HG03196 (cell line): Measurements from ENCODE around the gene DEFB114.

Experiments
- ATAC-seq: cut with Tn5 transposase; IDR thresholded peaks from one replicate; pipeline ENCODE4 v1.9.1; 2021; ENCODE audit not compliant: unreplicated experiment

DEFB114 gene

DNA sequence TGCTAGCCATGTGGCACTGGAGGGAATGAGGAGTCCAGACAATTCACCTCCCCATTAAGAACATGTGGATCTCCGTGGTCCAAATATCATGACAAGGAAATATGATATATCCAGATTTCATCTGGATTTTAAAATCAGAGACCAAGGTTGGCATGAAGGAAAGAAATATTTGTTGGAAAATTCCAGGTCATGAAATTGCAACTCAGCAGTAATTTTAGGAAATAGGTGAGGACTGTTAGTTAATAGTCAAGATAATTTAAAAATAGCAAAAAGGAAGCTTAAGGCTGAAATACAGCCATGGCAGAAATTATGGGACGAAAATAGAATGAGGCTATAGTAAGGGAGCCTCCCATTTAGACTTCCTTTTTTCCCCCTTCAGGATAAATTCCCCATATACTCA is 26.9 kb downstream of the DEFB114 start:
- no peak for ATAC-seq

DNA sequence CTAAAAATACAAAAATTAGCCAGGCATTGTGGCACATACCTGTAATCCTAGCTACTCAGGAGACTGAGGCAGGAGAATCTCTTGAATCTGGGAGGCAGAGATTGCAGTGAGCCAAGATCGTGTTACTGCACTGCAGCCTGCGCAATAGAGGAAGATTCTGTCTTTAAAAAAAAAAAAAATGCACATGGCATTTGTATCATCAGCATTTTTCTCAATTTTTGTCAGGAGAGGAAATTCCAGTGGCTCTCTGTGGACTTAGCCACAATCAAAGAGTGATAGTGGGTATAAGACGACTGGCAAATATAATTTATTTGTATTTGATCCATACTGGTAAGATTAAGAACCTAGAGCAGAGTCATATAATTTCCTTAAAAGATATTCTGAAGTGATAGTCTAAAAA is 28.6 kb downstream of the DEFB114 start:
- ATAC-seq, result no peak

DNA sequence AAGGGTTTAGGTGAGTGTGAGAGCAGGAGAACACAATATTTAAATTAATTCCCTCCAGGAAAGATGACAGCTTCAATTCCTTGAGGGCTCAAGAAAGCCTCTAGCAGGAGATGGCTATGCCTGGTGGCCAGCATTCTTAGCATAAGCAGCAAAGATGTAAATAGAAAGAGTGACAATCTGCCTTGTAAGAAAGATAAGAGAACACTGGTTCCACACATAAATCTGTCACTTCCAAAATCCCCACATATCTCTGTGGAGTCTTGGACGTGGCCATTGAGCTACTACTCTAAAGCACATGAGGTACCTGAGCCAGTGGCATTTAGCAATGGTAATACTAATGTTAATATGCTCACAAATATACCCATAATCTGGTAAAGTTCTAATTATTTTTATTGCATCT is 29.2 kb downstream of the DEFB114 start:
- no peak for ATAC-seq

DNA sequence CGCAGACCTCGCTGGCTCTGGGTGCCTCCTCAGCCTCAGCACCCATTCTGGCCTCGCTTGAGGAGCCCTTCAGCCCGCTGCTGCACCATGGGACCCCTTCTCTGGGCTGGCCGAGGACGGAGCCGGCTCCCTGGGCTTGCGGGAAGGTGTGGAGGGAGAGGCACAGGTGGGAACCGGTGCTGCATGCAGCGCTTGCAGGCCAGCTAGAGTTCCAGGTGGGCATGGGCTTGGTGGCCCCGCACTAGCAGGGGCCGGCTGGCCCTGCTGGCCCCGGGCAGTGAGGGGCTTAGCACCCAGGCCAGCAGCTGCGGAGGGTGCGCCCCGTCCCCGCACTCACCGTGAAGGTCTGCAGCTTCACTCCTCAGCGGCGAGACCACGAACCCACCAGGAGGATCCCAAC is 30.4 kb downstream of the DEFB114 start:
- ATAC-seq, result no peak

DNA sequence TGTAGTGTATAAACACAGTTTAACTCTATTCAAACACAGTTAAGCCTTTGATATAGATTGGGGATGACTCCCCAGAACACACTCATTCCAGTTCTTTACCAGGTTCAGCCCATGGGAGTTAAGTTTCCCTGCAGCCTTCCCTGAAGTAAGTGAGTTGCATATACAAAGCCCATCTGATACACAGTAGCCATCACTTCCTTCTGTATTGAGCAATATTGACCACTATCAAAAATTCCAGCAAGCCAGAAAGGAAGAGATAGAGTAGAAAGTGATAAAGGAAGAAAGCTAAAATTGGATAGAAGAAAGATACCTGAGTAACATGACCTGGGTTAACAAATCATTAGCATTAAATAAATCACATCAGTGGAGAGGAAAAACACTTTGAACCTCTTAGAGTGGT is 34.6 kb downstream of the DEFB114 start:
- no peak for ATAC-seq

DNA sequence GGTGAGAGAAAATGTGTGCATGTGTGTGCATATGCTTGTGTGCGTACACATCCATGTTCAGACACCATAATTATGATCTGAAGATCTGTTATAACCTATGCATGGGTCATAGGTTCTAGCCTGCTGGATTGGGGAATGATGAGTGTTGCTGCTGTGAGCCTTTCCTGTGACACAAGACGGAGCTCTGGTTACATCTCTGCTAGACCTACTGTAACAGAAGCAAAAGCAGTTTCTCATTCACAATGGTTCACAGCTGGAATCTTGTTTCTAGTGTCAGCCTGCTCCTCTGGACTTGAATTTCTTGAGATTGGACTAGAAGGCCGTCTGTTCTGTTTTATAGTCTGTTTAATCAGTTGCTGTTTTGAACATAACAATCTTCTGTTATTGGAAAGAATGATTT is 40.1 kb downstream of the DEFB114 start:
- ATAC-seq, result no peak

DNA sequence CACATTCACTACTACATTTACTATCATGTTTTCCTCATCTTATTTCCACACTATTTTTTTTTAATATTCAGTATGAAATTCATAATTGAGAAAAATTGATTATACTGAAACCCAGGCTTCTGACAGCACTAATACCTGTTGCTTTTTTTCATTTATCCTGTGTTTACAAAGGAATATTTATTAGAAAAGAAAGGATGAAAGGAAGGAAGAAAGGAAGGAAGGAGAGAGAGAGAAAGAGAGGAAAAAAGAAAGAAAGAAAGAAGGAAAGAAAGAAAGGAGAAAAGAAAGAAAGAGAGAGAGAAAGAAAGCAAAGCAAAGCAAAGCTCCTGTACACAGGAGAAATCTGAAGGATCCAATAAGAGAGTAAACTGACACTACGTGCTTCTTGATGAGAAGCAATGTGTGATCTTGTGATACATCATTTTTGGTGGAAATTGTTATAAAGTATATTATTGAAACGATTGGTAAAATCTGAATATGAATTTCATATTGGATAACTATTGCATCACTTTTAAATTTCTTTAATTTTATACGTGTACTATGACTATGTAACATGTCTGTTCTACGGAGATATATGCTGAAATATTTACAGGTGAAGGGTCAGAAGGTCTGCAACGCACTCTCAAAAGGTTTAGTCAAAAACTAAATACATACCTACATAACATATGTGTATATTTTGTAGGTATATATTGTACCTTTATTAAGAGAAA is 43.9 kb downstream of the DEFB114 start:
- ATAC-seq, result no peak

DNA sequence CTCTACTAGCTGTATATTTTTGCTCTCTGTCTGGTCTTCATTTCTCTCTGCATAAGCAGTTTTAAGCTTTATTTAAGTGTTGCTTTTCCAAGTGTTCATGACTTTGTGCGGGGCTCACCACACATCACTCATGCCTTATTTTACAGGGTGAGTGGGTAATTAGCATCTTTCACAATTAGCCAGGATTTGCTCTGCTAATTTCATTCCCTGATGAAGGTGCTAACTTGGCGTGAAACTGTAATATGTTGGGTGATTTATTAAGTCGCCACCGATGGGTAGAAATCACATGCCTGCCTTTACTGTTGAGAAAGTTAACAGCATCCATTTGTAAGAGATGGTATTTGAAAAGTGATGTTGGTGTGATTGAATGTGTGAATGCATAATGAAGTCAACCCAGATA is 44.7 kb downstream of the DEFB114 start:
- ATAC-seq, result no peak

DNA sequence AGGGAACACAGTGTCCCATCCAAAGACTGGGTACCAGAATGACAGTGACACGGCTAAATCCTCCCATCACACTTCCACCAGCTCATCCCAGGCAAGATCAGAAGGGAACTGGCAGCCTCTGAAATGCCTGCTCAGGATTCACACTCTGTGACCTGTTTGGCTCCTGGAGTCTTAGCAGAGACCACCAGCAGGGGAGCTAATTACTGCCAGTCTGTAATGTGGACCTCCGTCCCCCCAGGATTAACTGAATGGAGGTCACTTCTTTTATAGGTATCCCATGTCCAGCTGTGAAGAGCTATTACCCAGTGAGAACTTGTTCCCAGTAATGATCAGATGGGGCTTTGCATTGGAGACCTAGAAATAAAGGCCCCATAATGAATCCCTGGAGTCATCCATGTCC is 45.2 kb downstream of the DEFB114 start:
- no peak for ATAC-seq

DNA sequence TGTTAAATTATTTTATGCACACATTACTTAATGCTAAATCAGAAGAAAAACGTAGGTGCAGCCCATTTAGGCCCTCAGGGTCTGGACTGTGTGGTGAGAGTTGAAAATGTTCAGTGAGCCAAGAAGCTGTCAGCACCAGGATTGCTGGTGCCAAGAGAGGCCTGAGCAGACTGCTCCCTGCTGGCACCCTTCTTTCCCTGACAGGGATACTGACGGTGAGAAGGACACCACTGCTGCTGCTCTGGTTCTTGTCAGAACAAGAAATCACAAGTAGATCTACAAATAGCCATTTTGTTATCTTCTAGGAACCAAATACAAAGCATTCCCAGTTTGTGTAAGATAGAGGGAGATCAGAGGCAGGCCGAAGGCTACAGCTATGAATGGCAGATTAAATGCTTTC is 48.9 kb downstream of the DEFB114 start:
- ATAC-seq, result no peak

DNA sequence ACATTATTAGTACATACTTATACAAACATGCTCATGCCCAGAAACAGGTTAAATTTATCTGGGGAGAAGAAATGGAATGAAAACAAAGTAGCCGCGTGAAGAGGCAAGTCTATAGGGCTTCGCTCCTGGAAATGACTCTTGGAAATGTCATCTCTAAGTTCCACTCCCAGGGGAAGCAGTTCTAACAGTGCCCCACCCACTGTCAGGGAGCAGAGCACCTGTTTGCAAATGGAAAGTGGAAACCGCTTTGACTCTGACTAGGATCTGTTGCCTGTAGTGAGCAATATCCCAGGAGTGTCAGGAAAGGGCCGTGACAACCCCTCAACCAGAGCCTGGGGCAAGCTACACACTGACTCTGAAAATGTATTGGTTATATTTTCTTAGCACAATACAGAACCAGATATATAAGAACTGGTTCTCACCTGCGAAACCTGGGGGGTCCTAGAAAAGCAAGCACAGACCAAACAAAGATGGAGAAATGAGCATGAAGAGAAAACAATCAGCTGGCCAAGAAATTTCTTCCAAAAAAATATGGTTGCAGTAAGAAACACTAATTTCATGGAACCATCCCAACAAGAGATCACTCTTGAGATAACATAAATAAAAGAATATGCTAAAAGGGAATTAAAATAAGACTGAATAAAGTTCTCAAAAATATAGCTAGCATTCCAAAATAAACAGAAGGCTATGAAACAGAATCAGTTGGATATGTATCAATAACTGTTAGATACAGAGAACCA is 50.2 kb downstream of the DEFB114 start:
- no peak for ATAC-seq

DNA sequence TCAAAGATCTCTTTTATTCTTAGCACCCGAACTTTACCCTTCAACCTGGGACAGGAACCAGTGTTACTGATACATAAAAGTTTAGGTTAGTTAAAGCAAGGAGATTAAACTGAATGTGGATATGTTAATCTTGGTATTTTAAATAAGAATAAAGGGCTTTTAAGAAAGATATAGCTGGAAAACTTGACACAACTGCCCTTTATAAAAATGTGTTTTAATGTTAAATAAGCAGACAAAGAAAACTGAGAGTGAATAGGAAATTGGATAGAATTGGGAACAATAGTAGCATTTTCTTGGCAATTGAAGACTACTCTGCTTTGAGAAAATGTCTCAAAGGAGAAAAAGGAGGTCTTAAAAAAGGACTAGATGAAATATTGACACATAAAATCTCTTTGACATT is 51.8 kb downstream of the DEFB114 start:
- ATAC-seq, result no peak

DNA sequence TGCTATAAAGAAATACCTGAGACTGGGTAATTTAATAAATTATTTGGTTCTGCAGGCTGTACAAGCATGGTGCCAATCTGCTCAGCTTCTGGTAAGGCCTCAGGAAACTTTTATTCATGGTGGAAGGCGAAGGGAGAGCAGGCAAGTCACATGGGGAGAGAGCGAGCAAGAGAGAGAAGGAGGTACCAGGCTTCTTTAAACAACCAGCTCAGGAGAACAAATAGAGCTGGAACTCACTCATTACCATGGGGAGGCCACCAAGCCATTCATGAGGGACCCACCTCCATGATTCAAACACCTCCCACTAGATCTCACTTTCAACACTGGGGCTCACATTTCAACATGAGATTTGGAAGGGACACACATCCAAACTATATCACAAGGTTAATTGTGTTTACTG is 52.7 kb downstream of the DEFB114 start:
- ATAC-seq, result no peak
